Lung (tissue), 12 donors: ENCODE results near the gene GNAL. TPM values are rescaled to one million over a fixed set of nuclear protein-coding genes. Genes with fewer than 3 reads are reported as not detected.

ENCODE experiments used
- ATAC-seq: fragments of 200-7000 bp; cut with Tn5 transposase; one replicate; pipeline ENCODE4 v1.9.1; 2020; ENCODE audit warnings: moderate number of reproducible peaks; ENCODE audit not compliant: insufficient read depth, low FRiP score
- DNase-seq, 3 donors: peaks; one replicate each; pipeline ENCODE4 v3.0.0-alpha.2; 2013 to 2017
- H3K27ac ChIP-seq, 2 donors: one replicate each; pipeline ENCODE4 v1.5.1; 2013; ENCODE audit warnings: mild to moderate bottlenecking in 2 of 2, moderate library complexity in 2 of 2, control low read depth in 1 of 2, inconsistent platforms in 1 of 2, low read depth in 1 of 2, low read length in 1 of 2
- H3K27me3 ChIP-seq, 3 donors: one replicate each; pipeline ENCODE4 v1.5.1; 2013; ENCODE audit warnings: low read length in 2 of 3; ENCODE audit not compliant: control insufficient read depth in 3 of 3, insufficient read depth in 3 of 3
- H3K36me3 ChIP-seq, 4 donors: one replicate each; pipeline ENCODE4 v1.5.1; 2013; ENCODE audit warnings: low read length in 4 of 4, mild to moderate bottlenecking in 1 of 4, moderate library complexity in 1 of 4; ENCODE audit not compliant: control insufficient read depth in 4 of 4, insufficient read depth in 4 of 4
- H3K4me1 ChIP-seq, 5 donors: one replicate each; pipeline ENCODE4 v1.5.1; 2013; ENCODE audit warnings: low read length in 5 of 5, mild to moderate bottlenecking in 2 of 5, moderate library complexity in 1 of 5; ENCODE audit not compliant: control insufficient read depth in 5 of 5, insufficient read depth in 5 of 5
- H3K4me3 ChIP-seq: one replicate; pipeline ENCODE4 v1.5.1; 2013; ENCODE audit warnings: mild to moderate bottlenecking, control low read depth, moderate library complexity
- H3K9ac ChIP-seq, 2 donors: one replicate each; pipeline ENCODE4 v1.5.1; 2013; ENCODE audit warnings: low read length in 2 of 2, control low read depth in 1 of 2; ENCODE audit not compliant: insufficient read depth in 1 of 2
- H3K9me3 ChIP-seq, 4 donors: one replicate each; pipeline ENCODE4 v1.5.1; 2013; ENCODE audit warnings: low read length in 3 of 4, mild to moderate bottlenecking in 1 of 4, moderate library complexity in 1 of 4; ENCODE audit not compliant: control insufficient read depth in 4 of 4, insufficient read depth in 3 of 4
- WGBS, 2 donors: extraction: QIAGEN DNeasy Blood & Tissue Kit; methylation state at CpG; one replicate each; pipeline ENCODE4 v1.1.7; 2013; 5-methylcytosine and 5-hydroxymethylcytosine counted together
- polyA plus RNA-seq, 2 donors: library from polyadenylated mRNA; stranded (reverse); fragments of 200-250 nt; gene quantifications; one replicate each; pipeline ENCODE4 v1.2.1, GENCODE V29; 2013
- total RNA-seq, 2 donors: library from RNA; depleted of rRNA in 1 of 2; stranded (reverse); fragments of >200 nt in 1 of 2; gene quantifications; one replicate each; pipeline ENCODE4 v1.2.1, GENCODE V29; 2014 to 2021
- TF ChIP-seq, protein P1 (sequence below): IDR thresholded peaks from 2 replicates; pipeline ENCODE4 v1.5.1; 2012; ENCODE audit warnings: mild to moderate bottlenecking; ENCODE audit errors: control extremely low read depth, extremely low read depth
- donor health status: control.
- donor health status: control.
- donor health status: Bipolar disorder and iron deficiency.
- donor health status: healthy.
- donor health status: DM: yes; HTN: yes; CAD: no.

The GNAL gene
- total and polyA plus RNA-seq, 4 donors: 0.49 to 3.7 (median 2.5) TPM

- Histone ChIP-seq H3K4me1 (peaks cover 0 to 4% (median 0%) of the 10 kb centered on the region in 5 donors), H3K27ac (no peak overlapping the region), H3K9me3 (no peaks in the 10 kb centered on the region), H3K27me3 (peaks cover 0 to 24% (median 2%) of the 10 kb centered on the region in 3 donors), H3K36me3 (no peaks in the 10 kb centered on the region), H3K4me3 (no peak overlapping the region), H3K9ac (no peak overlapping the region)
- WGBS, 2 donors: 83 to 94% methylated on average over 5 of the region's 5 CpGs
- DNase-seq (no peak), ATAC-seq (no peak)
- TF ChIP-seq, protein P1, sequence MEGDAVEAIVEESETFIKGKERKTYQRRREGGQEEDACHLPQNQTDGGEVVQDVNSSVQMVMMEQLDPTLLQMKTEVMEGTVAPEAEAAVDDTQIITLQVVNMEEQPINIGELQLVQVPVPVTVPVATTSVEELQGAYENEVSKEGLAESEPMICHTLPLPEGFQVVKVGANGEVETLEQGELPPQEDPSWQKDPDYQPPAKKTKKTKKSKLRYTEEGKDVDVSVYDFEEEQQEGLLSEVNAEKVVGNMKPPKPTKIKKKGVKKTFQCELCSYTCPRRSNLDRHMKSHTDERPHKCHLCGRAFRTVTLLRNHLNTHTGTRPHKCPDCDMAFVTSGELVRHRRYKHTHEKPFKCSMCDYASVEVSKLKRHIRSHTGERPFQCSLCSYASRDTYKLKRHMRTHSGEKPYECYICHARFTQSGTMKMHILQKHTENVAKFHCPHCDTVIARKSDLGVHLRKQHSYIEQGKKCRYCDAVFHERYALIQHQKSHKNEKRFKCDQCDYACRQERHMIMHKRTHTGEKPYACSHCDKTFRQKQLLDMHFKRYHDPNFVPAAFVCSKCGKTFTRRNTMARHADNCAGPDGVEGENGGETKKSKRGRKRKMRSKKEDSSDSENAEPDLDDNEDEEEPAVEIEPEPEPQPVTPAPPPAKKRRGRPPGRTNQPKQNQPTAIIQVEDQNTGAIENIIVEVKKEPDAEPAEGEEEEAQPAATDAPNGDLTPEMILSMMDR: no peak
Measured at GRCh38 chr18:11658019-11658418, 31.0 kb upstream of the GNAL start.

DNA sequence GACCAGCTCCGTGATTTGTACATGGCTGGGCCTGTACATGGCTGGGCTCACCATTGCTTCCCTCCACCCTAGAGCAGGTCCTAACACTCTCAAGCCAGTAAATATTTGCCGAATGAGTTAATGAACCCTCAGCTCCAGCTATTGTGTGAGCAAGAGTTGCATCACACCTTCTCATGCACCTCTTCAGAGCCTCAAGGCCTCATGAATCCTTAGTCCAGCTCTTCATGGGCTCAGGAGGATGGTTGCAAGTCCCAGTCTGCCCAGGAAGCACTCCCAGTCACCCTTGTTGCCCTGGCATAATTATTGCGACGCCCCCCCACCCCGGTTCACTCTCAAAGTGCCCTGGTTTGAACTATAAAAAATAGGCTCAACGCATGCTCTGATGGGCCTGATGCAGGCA is 30.1 kb upstream of the GNAL start:
- Histone ChIP-seq H3K36me3 (no peaks in the 10 kb centered on the region), H3K9me3 (no peaks in the 10 kb centered on the region), H3K27me3 (peaks cover 0 to 21% (median 2%) of the 10 kb centered on the region in 3 donors), H3K4me3 (no peak overlapping the region), H3K27ac (no peak overlapping the region), H3K4me1 (peaks cover 0 to 4% (median 0%) of the 10 kb centered on the region in 5 donors), H3K9ac (no peak overlapping the region)
- WGBS, 2 donors: 77 to 85% methylated on average over 6 of the region's 6 CpGs
- ATAC-seq (peak; percentile 42), DNase-seq (peak in 1 of 3 donors; percentile 16)
- TF ChIP-seq, protein P1: no peak

DNA sequence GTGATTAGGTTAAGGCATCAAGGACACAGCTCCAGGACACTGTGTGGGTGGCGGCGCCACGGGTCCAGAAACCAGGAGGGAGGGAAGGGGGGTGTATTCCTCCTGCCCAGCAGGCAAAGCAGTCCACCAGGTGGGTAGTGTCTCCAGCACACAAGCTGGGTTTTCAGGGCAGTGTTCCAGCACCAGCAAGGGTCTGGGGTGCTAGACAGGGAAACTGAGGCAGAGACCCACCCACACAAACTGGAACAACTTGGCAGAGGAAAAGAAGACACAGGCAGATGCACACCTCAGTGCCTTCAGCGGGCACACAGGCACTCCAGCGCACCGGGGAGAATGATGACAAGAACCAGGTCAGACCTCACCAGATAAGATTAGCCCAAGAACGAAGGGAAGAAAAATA is 28.4 kb upstream of the GNAL start:
- no peak for DNase-seq
- no peak overlapping the region for H3K4me3 ChIP-seq
- WGBS, 2 donors: 93 to 94% methylated on average over 7 of the region's 7 CpGs
- H3K4me1 ChIP-seq: no peaks in the 10 kb centered on the region
- H3K27ac ChIP-seq: no peak overlapping the region
- TF ChIP-seq, protein P1: no peak
- ATAC-seq: no peak
- no peaks in the 10 kb centered on the region for H3K9me3 ChIP-seq
- no peak overlapping the region for H3K9ac ChIP-seq
- no peaks in the 10 kb centered on the region for H3K36me3 ChIP-seq
- H3K27me3 ChIP-seq: peaks cover 0 to 15% (median 0%) of the 10 kb centered on the region in 3 donors

DNA sequence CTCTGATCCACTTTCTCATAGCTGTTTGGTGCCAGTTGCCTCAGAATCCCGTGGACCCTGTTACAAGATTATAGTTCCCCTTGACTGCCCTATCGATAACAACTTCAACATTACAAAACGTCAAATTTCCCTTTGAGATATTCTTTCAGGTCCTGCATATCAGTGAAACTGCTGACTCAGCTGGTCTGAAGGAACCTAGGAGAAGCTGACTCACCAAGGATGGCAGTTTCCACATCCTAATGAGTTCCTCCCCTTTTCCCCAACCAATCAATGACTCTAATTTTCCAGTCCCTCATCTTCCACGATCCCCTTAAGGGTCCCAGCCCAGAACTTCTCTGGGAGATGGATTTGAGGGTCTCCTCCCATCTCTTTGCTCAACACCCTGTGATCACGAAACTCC is 27.6 kb upstream of the GNAL start:
- Histone ChIP-seq H3K27me3 (peaks cover 0 to 13% (median 0%) of the 10 kb centered on the region in 3 donors), H3K4me1 (no peaks in the 10 kb centered on the region), H3K4me3 (no peak overlapping the region), H3K36me3 (no peaks in the 10 kb centered on the region), H3K9ac (no peak overlapping the region), H3K27ac (no peak overlapping the region), H3K9me3 (no peaks in the 10 kb centered on the region)
- 63 to 73% methylated on average over 5 of the region's 5 CpGs for WGBS, 2 donors
- DNase-seq (no peak), ATAC-seq (no peak)
- TF ChIP-seq, protein P1: no peak
